Bronchial epithelial cell (primary cell): ENCODE measurements around the gene PLEKHJ1. TPM values are rescaled to one million over a fixed set of nuclear protein-coding genes. Genes with fewer than 3 reads are reported as not detected.
A peak's percentile ranks its signal among the peaks of the same experiment; 100 is the strongest.

Experiments used
- DNase-seq: peaks from one replicate; pipeline ENCODE4 v3.0.0-alpha.2; 2010; ENCODE audit warnings: low read depth
- FAIRE-seq: peaks from 2 replicates; lab custom pipeline; 2011; peaks lifted over from hg19 to GRCh38; lab: Jason Lieb, UNC
- H3K27me3 ChIP-seq: 2 replicates; pipeline ENCODE4 v1.5.1; 2011; ENCODE audit warnings: low read length; ENCODE audit not compliant: control insufficient read depth, insufficient read depth
- H3K36me3 ChIP-seq: 2 replicates; pipeline ENCODE4 v1.5.1; 2011; ENCODE audit warnings: low read length; ENCODE audit not compliant: control insufficient read depth, insufficient read depth
- H3K4me3 ChIP-seq: 2 replicates; pipeline ENCODE4 v1.5.1; 2011; ENCODE audit warnings: mild to moderate bottlenecking, low read depth, low read length, control low read depth
- total RNA-seq: library from RNA; depleted of rRNA; stranded (reverse); fragments of >200 nt; gene quantifications from 2 replicates; pipeline ENCODE4 v1.2.1, GENCODE V29; 2014
- TF ChIP-seq, protein P1 (sequence below): IDR thresholded peaks from 2 replicates; pipeline ENCODE4 v1.5.1; 2011; ENCODE audit warnings: mild to moderate bottlenecking, moderate library complexity, low read length, control low read depth, inconsistent platforms; ENCODE audit not compliant: insufficient read depth, severe bottlenecking

Gene PLEKHJ1
- total RNA-seq, 1 donor from 2014 or later: 59.8 TPM

GRCh38 chr19:2254064-2254872 lies 18.1 kb upstream of the PLEKHJ1 start:
- FAIRE-seq: no peak
- peaks cover 32% of the 10 kb centered on the region for H3K27me3 ChIP-seq
- H3K36me3 ChIP-seq: no peaks in the 10 kb centered on the region
- TF ChIP-seq, protein P1, sequence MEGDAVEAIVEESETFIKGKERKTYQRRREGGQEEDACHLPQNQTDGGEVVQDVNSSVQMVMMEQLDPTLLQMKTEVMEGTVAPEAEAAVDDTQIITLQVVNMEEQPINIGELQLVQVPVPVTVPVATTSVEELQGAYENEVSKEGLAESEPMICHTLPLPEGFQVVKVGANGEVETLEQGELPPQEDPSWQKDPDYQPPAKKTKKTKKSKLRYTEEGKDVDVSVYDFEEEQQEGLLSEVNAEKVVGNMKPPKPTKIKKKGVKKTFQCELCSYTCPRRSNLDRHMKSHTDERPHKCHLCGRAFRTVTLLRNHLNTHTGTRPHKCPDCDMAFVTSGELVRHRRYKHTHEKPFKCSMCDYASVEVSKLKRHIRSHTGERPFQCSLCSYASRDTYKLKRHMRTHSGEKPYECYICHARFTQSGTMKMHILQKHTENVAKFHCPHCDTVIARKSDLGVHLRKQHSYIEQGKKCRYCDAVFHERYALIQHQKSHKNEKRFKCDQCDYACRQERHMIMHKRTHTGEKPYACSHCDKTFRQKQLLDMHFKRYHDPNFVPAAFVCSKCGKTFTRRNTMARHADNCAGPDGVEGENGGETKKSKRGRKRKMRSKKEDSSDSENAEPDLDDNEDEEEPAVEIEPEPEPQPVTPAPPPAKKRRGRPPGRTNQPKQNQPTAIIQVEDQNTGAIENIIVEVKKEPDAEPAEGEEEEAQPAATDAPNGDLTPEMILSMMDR: peak; percentile 49
- no peak overlapping the region for H3K4me3 ChIP-seq
- DNase-seq: no peak

- Histone ChIP-seq H3K4me3 (no peak overlapping the region), H3K36me3 (no peaks in the 10 kb centered on the region), H3K27me3 (peaks cover 32% of the 10 kb centered on the region)
- FAIRE-seq: no peak
- TF ChIP-seq, protein P1: no peak
- no peak for DNase-seq
Observed at GRCh38 chr19:2253106-2254063, 17.3 kb upstream of the PLEKHJ1 start.

DNA sequence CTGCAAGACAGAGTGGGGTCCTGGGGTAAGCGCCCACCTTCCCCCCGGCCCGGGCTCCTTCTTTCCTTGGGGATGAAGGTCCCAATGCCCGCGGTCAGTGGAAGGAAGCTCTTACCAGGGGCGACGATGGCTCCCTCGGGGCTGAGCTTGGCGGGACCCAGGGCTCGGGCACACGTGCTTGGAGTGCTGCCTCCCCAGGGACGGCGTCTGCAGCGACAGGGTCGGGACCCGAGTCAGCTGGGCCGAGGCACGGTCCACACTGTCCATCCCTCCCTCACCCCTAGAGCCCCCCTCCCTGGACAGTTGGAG lies 16.6 kb upstream of the PLEKHJ1 start:
- FAIRE-seq: no peak
- no peak overlapping the region for H3K4me3 ChIP-seq
- TF ChIP-seq, protein P1: no peak
- no peaks in the 10 kb centered on the region for H3K36me3 ChIP-seq
- peaks cover 32% of the 10 kb centered on the region for H3K27me3 ChIP-seq
- no peak for DNase-seq

DNA sequence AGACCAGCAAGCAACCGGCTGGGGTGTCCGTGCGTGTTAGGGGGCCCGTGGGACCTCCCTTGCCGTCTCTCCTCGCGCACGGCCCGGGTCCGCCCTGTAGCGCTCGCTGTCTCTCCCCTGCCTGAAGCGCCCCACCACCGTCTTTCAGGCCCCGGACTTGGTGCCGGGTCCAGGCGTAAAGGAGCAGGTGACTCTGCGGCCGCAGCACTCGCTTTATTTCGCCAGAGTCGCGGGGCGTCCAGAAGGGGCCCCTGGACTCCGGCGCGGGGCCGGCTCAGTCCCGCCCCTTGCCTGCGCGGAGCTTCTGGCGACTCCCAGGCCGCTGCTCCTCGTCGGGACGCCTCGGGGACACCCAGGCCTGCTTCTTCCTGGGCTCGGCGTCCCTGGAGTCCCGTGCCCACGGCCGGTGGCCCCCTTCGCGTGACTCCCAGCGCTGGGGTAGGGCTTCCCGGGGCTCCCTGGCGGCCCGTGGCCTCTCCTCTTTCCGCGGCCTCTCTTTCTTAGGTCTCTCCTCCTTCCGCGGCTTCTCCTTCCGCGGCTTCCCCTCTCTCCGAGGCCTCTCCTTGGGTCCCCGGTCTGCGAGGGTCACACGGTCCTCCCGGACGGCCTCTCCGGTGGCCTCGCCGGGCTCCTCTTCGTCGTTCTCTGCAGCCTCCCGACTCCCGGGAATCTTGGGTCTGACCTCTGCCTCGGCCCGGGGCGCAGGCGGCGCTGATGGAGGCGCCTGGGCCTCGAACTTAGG lies 16.1 kb upstream of the PLEKHJ1 start:
- H3K27me3 ChIP-seq: peaks cover 32% of the 10 kb centered on the region
- FAIRE-seq (no peak), DNase-seq (no peak)
- H3K4me3 ChIP-seq: no peak overlapping the region
- TF ChIP-seq, protein P1: no peak
- peaks cover 3% of the 10 kb centered on the region for H3K36me3 ChIP-seq

- no peak for DNase-seq
- no peak overlapping the region for H3K4me3 ChIP-seq
- peaks cover 10% of the 10 kb centered on the region for H3K36me3 ChIP-seq
- H3K27me3 ChIP-seq: peaks cover 32% of the 10 kb centered on the region
- TF ChIP-seq, protein P1: no peak
- no peak for FAIRE-seq
Observed at GRCh38 chr19:2251106-2252054, 15.3 kb upstream of the PLEKHJ1 start.
